RCC 7860 (cell line): Measurements from ENCODE around the gene MPEG1.

ENCODE experiments used
- DNase-seq: peaks from one replicate; pipeline ENCODE4 v3.0.0-alpha.2; 2015; ENCODE audit warnings: low spot score
- FAIRE-seq: peaks from 2 replicates; lab custom pipeline; 2012; peaks lifted over from hg19 to GRCh38; lab: Jason Lieb, UNC

Gene MPEG1

DNA sequence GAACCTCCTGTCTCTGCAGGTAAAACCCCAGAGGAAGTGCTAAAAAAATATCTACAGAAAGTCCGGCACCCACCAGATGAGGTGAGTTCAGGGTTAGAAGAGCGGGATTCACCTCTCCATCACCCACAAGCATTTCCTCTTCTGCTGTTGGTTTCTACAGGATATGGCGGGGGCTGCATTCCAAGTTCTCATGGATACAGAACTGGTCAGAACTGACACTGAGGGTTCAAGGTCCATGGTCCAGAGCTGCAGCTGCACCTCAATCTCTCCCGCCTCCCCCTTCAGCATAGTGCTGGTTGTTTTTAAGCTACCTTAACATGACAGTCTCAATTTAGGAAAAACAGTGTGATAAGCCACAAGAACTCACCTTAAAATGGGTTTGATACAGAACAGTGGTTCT lies 21.6 kb downstream of the MPEG1 start:
- no peak for FAIRE-seq

DNA sequence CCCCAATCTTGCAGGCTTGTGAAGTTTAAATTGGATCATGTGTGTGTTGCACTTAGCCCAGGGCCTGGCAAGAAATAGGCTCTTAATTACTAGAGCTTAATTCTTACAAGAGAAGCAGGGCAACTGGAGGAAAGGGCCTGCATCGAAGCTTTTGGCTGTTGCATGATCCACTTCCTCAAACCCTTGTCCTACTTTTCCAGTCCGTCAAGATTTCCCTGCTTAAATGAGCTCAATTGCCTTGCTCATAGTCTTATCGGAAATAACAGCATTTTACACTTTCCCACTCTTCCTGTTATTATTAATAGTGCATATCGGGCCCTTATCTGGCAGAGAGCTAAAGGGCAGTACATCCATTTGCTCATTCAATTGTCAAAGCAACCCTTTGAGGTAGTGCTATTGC lies 22.7 kb downstream of the MPEG1 start:
- FAIRE-seq (no peak), DNase-seq (no peak)

More for the DNA sequence above, 21.6 kb downstream of the MPEG1 start:
- no peak for DNase-seq

DNA sequence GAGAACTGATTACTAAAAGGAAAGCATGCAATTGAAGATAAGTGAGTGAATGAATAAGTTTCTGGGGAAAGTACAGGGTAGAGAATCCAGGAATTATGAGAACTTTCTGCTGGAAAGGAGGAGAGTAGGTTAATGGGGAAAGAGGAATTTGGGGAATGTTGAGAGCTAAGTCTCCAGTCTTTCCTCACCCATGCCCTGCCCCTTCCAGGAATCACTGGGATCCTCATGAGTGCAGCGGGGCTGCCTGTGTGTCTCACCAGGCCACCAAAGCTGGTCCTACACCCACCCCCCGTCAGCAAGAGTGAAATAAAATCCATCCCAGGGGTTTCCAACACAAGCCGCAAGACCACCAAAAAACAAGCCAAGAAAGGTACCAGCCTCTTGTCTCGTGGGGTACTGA lies 23.8 kb downstream of the MPEG1 start:
- DNase-seq: no peak
- no peak for FAIRE-seq

- DNase-seq (no peak), FAIRE-seq (no peak)
Observed at GRCh38 chr11:59187587-59187986, 25.1 kb downstream of the MPEG1 start.

DNA sequence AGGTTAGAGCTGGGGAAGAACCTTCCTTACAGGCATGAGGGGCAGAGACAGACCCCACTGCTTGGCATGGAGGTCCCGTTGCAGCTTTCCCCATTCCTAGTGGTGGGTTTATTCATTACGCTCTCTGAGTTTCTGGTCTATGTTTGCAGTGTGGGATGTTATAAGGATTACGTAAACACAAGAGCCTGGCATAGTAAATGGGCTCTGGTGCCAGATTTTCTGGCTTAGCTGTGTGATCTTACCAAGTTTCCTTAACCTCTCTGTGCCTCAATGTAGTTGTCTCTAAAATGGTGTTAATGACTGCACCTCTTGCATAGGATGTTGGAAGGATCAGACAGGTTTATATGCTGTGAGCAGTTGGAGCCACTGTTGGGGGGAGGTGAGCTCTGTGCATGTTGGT lies 25.7 kb downstream of the MPEG1 start:
- no peak for FAIRE-seq
- no peak for DNase-seq

DNA sequence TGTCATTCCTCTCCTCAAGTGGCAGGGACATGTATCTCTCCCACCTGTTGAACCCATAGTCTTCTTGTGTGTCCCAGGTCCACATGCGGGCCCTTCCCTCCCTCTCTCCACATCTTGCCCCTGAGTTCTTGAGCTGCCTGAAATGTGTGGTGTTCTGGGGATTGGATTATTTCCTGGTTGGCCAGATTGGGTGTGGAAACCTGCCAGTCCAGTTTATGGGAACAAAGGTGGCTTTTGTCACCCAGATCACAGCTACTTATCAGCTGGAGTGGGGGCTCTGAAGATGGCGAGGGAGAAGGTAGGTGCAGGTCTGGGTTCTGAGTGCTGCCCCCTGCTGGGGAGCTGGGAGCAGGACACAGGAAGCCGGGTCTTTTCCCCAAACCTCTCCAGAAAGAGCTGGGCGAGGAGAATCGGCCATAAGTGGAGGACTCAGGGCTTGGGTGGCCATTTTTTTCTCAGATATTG lies 26.6 kb downstream of the MPEG1 start:
- FAIRE-seq (no peak), DNase-seq (no peak)

- no peak for DNase-seq
- FAIRE-seq: no peak
Observed at GRCh38 chr11:59185386-59185945, 27.3 kb downstream of the MPEG1 start.

DNA sequence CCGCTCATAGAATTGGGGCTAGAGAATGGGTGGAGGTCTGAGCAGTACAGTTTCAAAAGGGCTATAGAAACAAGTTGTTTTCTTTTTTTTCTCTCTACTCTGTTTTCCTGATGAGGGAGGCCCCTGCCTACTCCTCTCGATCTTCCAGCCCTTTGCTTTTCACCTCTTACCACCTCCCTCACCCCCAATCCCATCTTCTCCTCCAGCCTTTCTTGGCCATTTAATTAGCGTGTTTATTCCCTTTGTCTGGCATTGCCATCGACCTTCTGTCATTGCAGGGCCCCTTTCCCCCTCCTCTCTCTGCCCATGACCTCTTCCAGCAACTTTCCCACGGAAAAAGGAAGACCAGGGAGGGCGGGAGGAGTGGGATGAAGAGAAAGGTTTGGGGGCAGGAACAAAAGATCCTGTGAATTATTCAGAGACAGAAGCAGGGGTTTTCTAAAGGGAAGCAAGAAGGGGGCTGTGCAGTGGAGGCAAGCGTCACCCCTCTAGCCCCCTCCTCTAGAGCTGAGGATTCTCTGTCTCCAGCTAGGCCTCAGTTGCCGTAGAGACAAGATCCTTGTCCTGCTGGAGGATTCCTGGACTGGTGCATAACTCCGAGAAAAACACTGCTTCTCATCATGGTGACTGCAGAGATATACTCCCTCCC lies 27.9 kb downstream of the MPEG1 start:
- no peak for DNase-seq
- no peak for FAIRE-seq

- no peak for DNase-seq
- no peak for FAIRE-seq
Observed at GRCh38 chr11:59183771-59184170, 29.0 kb downstream of the MPEG1 start.

GRCh38 chr11:59182457-59183151 lies 30.1 kb downstream of the MPEG1 start:
- no peak for DNase-seq
- no peak for FAIRE-seq

DNA sequence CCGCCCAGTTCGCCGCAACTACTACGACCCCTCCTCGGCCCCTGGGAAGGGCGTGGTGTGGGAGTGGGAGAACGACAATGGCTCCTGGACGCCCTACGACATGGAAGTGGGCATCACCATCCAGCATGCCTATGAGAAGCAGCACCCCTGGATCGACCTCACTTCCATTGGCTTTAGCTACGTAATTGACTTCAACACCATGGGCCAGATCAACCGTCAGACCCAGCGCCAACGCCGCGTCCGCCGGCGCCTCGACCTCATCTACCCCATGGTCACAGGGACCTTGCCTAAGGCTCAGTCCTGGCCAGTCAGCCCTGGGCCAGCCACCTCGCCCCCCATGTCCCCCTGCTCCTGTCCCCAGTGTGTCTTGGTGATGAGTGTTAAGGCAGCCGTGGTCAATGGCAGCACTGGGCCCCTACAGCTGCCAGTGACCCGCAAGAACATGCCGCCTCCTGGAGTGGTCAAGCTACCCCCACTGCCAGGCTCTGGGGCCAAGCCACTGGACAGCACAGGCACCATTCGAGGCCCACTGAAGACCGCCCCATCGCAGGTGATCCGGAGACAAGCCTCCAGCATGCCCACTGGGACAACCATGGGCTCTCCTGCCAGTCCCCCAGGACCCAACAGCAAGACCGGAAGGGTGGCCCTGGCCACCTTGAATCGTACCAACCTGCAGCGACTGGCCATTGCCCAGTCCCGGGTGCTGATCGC lies 30.8 kb downstream of the MPEG1 start:
- DNase-seq (no peak), FAIRE-seq (no peak)

GRCh38 chr11:59180907-59181306 lies 31.8 kb downstream of the MPEG1 start:
- FAIRE-seq: no peak
- DNase-seq: no peak

- FAIRE-seq: no peak
- no peak for DNase-seq
Observed at GRCh38 chr11:59180168-59180776, 32.5 kb downstream of the MPEG1 start.

GRCh38 chr11:59179121-59179520 lies 33.6 kb downstream of the MPEG1 start:
- FAIRE-seq (no peak), DNase-seq (no peak)

DNA sequence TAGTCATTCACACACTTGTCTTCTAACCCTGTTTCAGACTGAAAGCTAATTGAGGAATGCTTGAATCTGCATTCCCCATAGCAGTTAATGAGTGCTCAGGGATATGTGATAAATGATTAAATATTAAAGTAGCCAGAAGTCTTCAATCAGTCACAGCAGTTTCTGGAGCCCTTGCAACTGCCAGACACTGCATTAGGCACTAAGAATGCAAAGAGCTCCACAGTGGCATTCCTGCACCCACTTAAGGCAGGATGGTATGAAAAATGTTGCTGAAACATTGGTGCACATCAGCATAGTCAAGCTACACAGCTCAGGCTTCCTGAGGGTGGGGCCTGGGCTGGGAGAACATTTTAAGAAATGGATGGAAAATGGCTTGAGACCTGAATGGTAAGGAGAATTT lies 34.3 kb downstream of the MPEG1 start:
- FAIRE-seq (no peak), DNase-seq (no peak)

GRCh38 chr11:59176330-59176729 lies 36.4 kb downstream of the MPEG1 start:
- DNase-seq (no peak), FAIRE-seq (no peak)

GRCh38 chr11:59175091-59175501 lies 37.6 kb downstream of the MPEG1 start:
- no peak for DNase-seq

GRCh38 chr11:59174664-59175033 lies 38.1 kb downstream of the MPEG1 start:
- FAIRE-seq (no peak), DNase-seq (peak; percentile 55)

More at GRCh38 chr11:59175091-59175501, 37.6 kb downstream of the MPEG1 start:
- no peak for FAIRE-seq

DNA sequence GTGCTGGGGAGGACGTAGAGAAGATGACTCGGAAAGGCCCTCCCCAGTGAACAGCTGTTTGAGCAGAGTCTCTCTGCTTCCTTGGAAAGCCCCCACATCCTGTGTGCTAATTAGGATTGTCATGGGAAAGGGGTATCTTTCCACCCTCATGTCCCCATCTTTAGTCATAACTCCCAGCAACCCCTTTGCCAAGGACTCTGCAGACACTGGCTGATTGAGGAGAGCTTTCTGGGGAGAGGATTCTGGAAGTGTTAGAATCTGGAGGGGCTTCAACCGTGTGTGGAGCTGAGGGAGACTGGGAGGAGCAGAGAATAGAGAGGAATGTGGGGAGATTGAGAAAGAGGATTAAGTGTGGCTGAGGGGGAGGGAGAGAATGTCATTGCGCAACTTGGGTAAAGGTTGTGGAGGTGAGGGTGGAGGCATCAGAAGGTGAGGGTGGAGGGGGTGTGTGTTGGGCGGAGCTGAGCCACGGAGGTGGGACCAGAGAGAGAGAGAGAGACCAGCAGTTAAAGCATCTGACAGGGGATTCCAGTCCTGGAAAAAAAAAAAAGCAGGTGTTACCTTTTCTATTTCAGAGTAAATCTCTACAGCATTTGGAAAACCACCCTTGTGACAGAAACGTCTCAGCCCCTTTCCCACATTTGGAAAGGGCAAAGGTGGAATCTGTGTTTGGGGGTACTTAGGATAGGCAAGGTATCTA lies 38.6 kb downstream of the MPEG1 start:
- DNase-seq (peak; percentile 6), FAIRE-seq (no peak)

- FAIRE-seq (no peak), DNase-seq (no peak)
Observed at GRCh38 chr11:59173080-59173963, 39.4 kb downstream of the MPEG1 start.
